Measurements from ENCODE around the gene HEXA.

The HEXA gene

GRCh38 chr15:72342385-72342784, 33.4 kb downstream of the HEXA start:
- DNase-seq (ENCODE audit: low read depth): no peak
- no peak overlapping the region for H3K4me3 ChIP-seq (ENCODE audit: low read depth, low read length)
- TF ChIP-seq CTCF (IDR thresholded peaks at IDR 0.05; ENCODE audit: low read depth, low read length, missing control alignments): peak; percentile 38

GRCh38 chr15:72341361-72341760, 34.5 kb downstream of the HEXA start:
- H3K4me3 ChIP-seq (ENCODE audit: low read depth, low read length): no peak overlapping the region
- TF ChIP-seq CTCF (IDR thresholded peaks at IDR 0.05; ENCODE audit: low read depth, low read length, missing control alignments): no peak
- DNase-seq (ENCODE audit: low read depth): no peak

- no peak overlapping the region for H3K4me3 ChIP-seq (ENCODE audit: low read depth, low read length)
- no peak for TF ChIP-seq CTCF (IDR thresholded peaks at IDR 0.05; ENCODE audit: low read depth, low read length, missing control alignments)
- DNase-seq (ENCODE audit: low read depth): no peak
These were observed 35.4 kb downstream of the HEXA start for GRCh38 chr15:72340366-72340765.

- no peak overlapping the region for H3K4me3 ChIP-seq (ENCODE audit: low read depth, low read length)
- no peak for DNase-seq (ENCODE audit: low read depth)
- no peak for TF ChIP-seq CTCF (IDR thresholded peaks at IDR 0.05; ENCODE audit: low read depth, low read length, missing control alignments)
These were observed 36.0 kb downstream of the HEXA start for GRCh38 chr15:72339777-72340177.

GRCh38 chr15:72338617-72339321, 37.0 kb downstream of the HEXA start:
- H3K4me3 ChIP-seq (ENCODE audit: low read depth, low read length): no peak overlapping the region
- no peak for TF ChIP-seq CTCF (IDR thresholded peaks at IDR 0.05; ENCODE audit: low read depth, low read length, missing control alignments)
- DNase-seq (ENCODE audit: low read depth): no peak

GRCh38 chr15:72338148-72338547, 37.7 kb downstream of the HEXA start:
- no peak overlapping the region for H3K4me3 ChIP-seq (ENCODE audit: low read depth, low read length)
- no peak for TF ChIP-seq CTCF (IDR thresholded peaks at IDR 0.05; ENCODE audit: low read depth, low read length, missing control alignments)
- DNase-seq (ENCODE audit: low read depth): no peak

- no peak for TF ChIP-seq CTCF (IDR thresholded peaks at IDR 0.05; ENCODE audit: low read depth, low read length, missing control alignments)
- H3K4me3 ChIP-seq (ENCODE audit: low read depth, low read length): no peak overlapping the region
- DNase-seq (ENCODE audit: low read depth): no peak
These were observed 41.0 kb downstream of the HEXA start for GRCh38 chr15:72334842-72335241.
